ENCODE results near the gene PACSIN2.

Gene PACSIN2

GRCh38 chr22:42902875-42903510 is 112.0 kb downstream of the PACSIN2 start:
- H3K9me3 ChIP-seq (ENCODE audit: control insufficient read depth, insufficient read depth, low read depth, low read length) = no peaks in the 10 kb centered on the region
- no peak overlapping the region for H3K27ac ChIP-seq (ENCODE audit: low read depth, low read length)
- H3K36me3 ChIP-seq (ENCODE audit: control insufficient read depth, insufficient read depth, low read length) = peaks cover 17% of the 10 kb centered on the region; the same call in 1 of the 2 replicates
- no peak overlapping the region for H3K9ac ChIP-seq (ENCODE audit: low read length)
- H3K27me3 ChIP-seq (ENCODE audit: control insufficient read depth, insufficient read depth, low read length) = no peaks in the 10 kb centered on the region
- peaks cover 10% of the 10 kb centered on the region; the same call in 1 of the 2 replicates for H3K4me1 ChIP-seq (ENCODE audit: control insufficient read depth, insufficient read depth, low read length)
- no peak overlapping the region for H3K4me3 ChIP-seq (ENCODE audit: low read depth, low read length)

- H3K27me3 ChIP-seq (ENCODE audit: control insufficient read depth, insufficient read depth, low read length) = no peaks in the 10 kb centered on the region
- no peaks in the 10 kb centered on the region for H3K9me3 ChIP-seq (ENCODE audit: control insufficient read depth, insufficient read depth, low read depth, low read length)
- no peak overlapping the region for H3K27ac ChIP-seq (ENCODE audit: low read depth, low read length)
- no peak overlapping the region for H3K9ac ChIP-seq (ENCODE audit: low read length)
- peaks cover 10% of the 10 kb centered on the region; the same call in 1 of the 2 replicates for H3K36me3 ChIP-seq (ENCODE audit: control insufficient read depth, insufficient read depth, low read length)
- no peak overlapping the region for H3K4me3 ChIP-seq (ENCODE audit: low read depth, low read length)
- H3K4me1 ChIP-seq (ENCODE audit: control insufficient read depth, insufficient read depth, low read length) = peaks cover 10% of the 10 kb centered on the region; the same call in 1 of the 2 replicates
These were observed 113.0 kb downstream of the PACSIN2 start for GRCh38 chr22:42901790-42902508.

GRCh38 chr22:42897960-42898359 is 117.0 kb downstream of the PACSIN2 start:
- no peak overlapping the region for H3K4me3 ChIP-seq (ENCODE audit: low read depth, low read length)
- H3K36me3 ChIP-seq (ENCODE audit: control insufficient read depth, insufficient read depth, low read length) = peaks cover 16% of the 10 kb centered on the region

GRCh38 chr22:42895541-42895981 is 119.4 kb downstream of the PACSIN2 start:
- Histone ChIP-seq H3K36me3 (ENCODE audit: control insufficient read depth, insufficient read depth, low read length) (peaks cover 22% of the 10 kb centered on the region), H3K4me1 (ENCODE audit: control insufficient read depth, insufficient read depth, low read length) (peaks cover 16% of the 10 kb centered on the region; the same call in 1 of the 2 replicates), H3K27ac (ENCODE audit: low read depth, low read length) (no peak overlapping the region), H3K4me3 (ENCODE audit: low read depth, low read length) (no peak overlapping the region), H3K27me3 (ENCODE audit: control insufficient read depth, insufficient read depth, low read length) (no peaks in the 10 kb centered on the region), H3K9me3 (ENCODE audit: control insufficient read depth, insufficient read depth, low read depth, low read length) (no peaks in the 10 kb centered on the region), H3K9ac (ENCODE audit: low read length) (no peak overlapping the region)

More at GRCh38 chr22:42897960-42898359, 117.0 kb downstream of the PACSIN2 start:
- no peak overlapping the region for H3K9ac ChIP-seq (ENCODE audit: low read length)
- no peak overlapping the region for H3K27ac ChIP-seq (ENCODE audit: low read depth, low read length)
- H3K9me3 ChIP-seq (ENCODE audit: control insufficient read depth, insufficient read depth, low read depth, low read length) = no peaks in the 10 kb centered on the region
- H3K27me3 ChIP-seq (ENCODE audit: control insufficient read depth, insufficient read depth, low read length) = no peaks in the 10 kb centered on the region
- peaks cover 16% of the 10 kb centered on the region; the same call in 1 of the 2 replicates for H3K4me1 ChIP-seq (ENCODE audit: control insufficient read depth, insufficient read depth, low read length)

GRCh38 chr22:42895087-42895486 is 119.9 kb downstream of the PACSIN2 start:
- Histone ChIP-seq H3K9me3 (ENCODE audit: control insufficient read depth, insufficient read depth, low read depth, low read length) (no peaks in the 10 kb centered on the region), H3K27me3 (ENCODE audit: control insufficient read depth, insufficient read depth, low read length) (no peaks in the 10 kb centered on the region), H3K4me3 (ENCODE audit: low read depth, low read length) (no peak overlapping the region), H3K4me1 (ENCODE audit: control insufficient read depth, insufficient read depth, low read length) (peaks cover 16% of the 10 kb centered on the region; the same call in 1 of the 2 replicates), H3K36me3 (ENCODE audit: control insufficient read depth, insufficient read depth, low read length) (peaks cover 23% of the 10 kb centered on the region), H3K27ac (ENCODE audit: low read depth, low read length) (no peak overlapping the region), H3K9ac (ENCODE audit: low read length) (no peak overlapping the region)

GRCh38 chr22:42893371-42894150 is 121.4 kb downstream of the PACSIN2 start:
- Histone ChIP-seq H3K4me1 (ENCODE audit: control insufficient read depth, insufficient read depth, low read length) (peaks cover 11% of the 10 kb centered on the region; the same call in 1 of the 2 replicates), H3K27me3 (ENCODE audit: control insufficient read depth, insufficient read depth, low read length) (no peaks in the 10 kb centered on the region), H3K36me3 (ENCODE audit: control insufficient read depth, insufficient read depth, low read length) (peaks cover 32% of the 10 kb centered on the region), H3K4me3 (ENCODE audit: low read depth, low read length) (no peak overlapping the region), H3K9me3 (ENCODE audit: control insufficient read depth, insufficient read depth, low read depth, low read length) (no peaks in the 10 kb centered on the region), H3K27ac (ENCODE audit: low read depth, low read length) (no peak overlapping the region), H3K9ac (ENCODE audit: low read length) (no peak overlapping the region)

- Histone ChIP-seq H3K27ac (ENCODE audit: low read depth, low read length) (no peak overlapping the region), H3K27me3 (ENCODE audit: control insufficient read depth, insufficient read depth, low read length) (no peaks in the 10 kb centered on the region), H3K9ac (ENCODE audit: low read length) (no peak overlapping the region), H3K4me1 (ENCODE audit: control insufficient read depth, insufficient read depth, low read length) (peaks cover 10% of the 10 kb centered on the region; the same call in 1 of the 2 replicates), H3K36me3 (ENCODE audit: control insufficient read depth, insufficient read depth, low read length) (peaks cover 39% of the 10 kb centered on the region), H3K4me3 (ENCODE audit: low read depth, low read length) (no peak overlapping the region), H3K9me3 (ENCODE audit: control insufficient read depth, insufficient read depth, low read depth, low read length) (no peaks in the 10 kb centered on the region)
These were observed 122.2 kb downstream of the PACSIN2 start for GRCh38 chr22:42892571-42893316.

- Histone ChIP-seq H3K27ac (ENCODE audit: low read depth, low read length) (no peak overlapping the region), H3K9ac (ENCODE audit: low read length) (no peak overlapping the region), H3K36me3 (ENCODE audit: control insufficient read depth, insufficient read depth, low read length) (peaks cover 41% of the 10 kb centered on the region)
These were observed 122.8 kb downstream of the PACSIN2 start for GRCh38 chr22:42892156-42892555.

GRCh38 chr22:42891696-42892095 is 123.3 kb downstream of the PACSIN2 start:
- Histone ChIP-seq H3K27ac (ENCODE audit: low read depth, low read length) (no peak overlapping the region), H3K27me3 (ENCODE audit: control insufficient read depth, insufficient read depth, low read length) (no peaks in the 10 kb centered on the region), H3K9me3 (ENCODE audit: control insufficient read depth, insufficient read depth, low read depth, low read length) (no peaks in the 10 kb centered on the region), H3K9ac (ENCODE audit: low read length) (no peak overlapping the region), H3K4me1 (ENCODE audit: control insufficient read depth, insufficient read depth, low read length) (peaks cover 10% of the 10 kb centered on the region; the same call in 1 of the 2 replicates), H3K36me3 (ENCODE audit: control insufficient read depth, insufficient read depth, low read length) (peaks cover 46% of the 10 kb centered on the region), H3K4me3 (ENCODE audit: low read depth, low read length) (no peak overlapping the region)

More at GRCh38 chr22:42892156-42892555, 122.8 kb downstream of the PACSIN2 start:
- peaks cover 10% of the 10 kb centered on the region; the same call in 1 of the 2 replicates for H3K4me1 ChIP-seq (ENCODE audit: control insufficient read depth, insufficient read depth, low read length)
- no peaks in the 10 kb centered on the region for H3K27me3 ChIP-seq (ENCODE audit: control insufficient read depth, insufficient read depth, low read length)
- H3K4me3 ChIP-seq (ENCODE audit: low read depth, low read length) = no peak overlapping the region
- H3K9me3 ChIP-seq (ENCODE audit: control insufficient read depth, insufficient read depth, low read depth, low read length) = no peaks in the 10 kb centered on the region

GRCh38 chr22:42891008-42891407 is 123.9 kb downstream of the PACSIN2 start:
- peaks cover 52% of the 10 kb centered on the region for H3K36me3 ChIP-seq (ENCODE audit: control insufficient read depth, insufficient read depth, low read length)
- no peak overlapping the region for H3K4me3 ChIP-seq (ENCODE audit: low read depth, low read length)
- no peak overlapping the region for H3K9ac ChIP-seq (ENCODE audit: low read length)
- no peak overlapping the region for H3K27ac ChIP-seq (ENCODE audit: low read depth, low read length)
- peaks cover 10% of the 10 kb centered on the region; the same call in 1 of the 2 replicates for H3K4me1 ChIP-seq (ENCODE audit: control insufficient read depth, insufficient read depth, low read length)
- no peaks in the 10 kb centered on the region for H3K9me3 ChIP-seq (ENCODE audit: control insufficient read depth, insufficient read depth, low read depth, low read length)
- no peaks in the 10 kb centered on the region for H3K27me3 ChIP-seq (ENCODE audit: control insufficient read depth, insufficient read depth, low read length)

Measured in HUES6 (cell line).